B cell (primary cell): ENCODE results near the gene KLF4. TPM values are rescaled to one million over a fixed set of nuclear protein-coding genes. Genes with fewer than 3 reads are reported as not detected.

Experiments
- ATAC-seq: fragments of 200-7000 bp; cut with Tn5 transposase; one replicate; pipeline ENCODE4 v1.10.0; 2021; ENCODE audit warnings: low read depth, mild to moderate bottlenecking, moderate number of reproducible peaks, moderate library complexity
- CTCF ChIA-PET: fragments of 350-600 bp; sonication (Branson Sonifier 250); formaldehyde crosslinking; loops from one replicate; lab custom pipeline; 2021; ENCODE audit warnings: antibody characterized with exemption, inconsistent platforms; lab: Charles Lee
- POLR2A ChIA-PET: fragments of 350-600 bp; sonication (Branson Sonifier 250); formaldehyde crosslinking; loops from one replicate; lab custom pipeline; 2021; ENCODE audit warnings: antibody characterized with exemption; lab: Charles Lee
- DNase-seq: peaks from one replicate; pipeline ENCODE4 v3.0.0; 2013
- H2AFZ ChIP-seq: 2 replicates; pipeline ENCODE4 v1.6.1; 2012; ENCODE audit warnings: mild to moderate bottlenecking, low read depth, low read length; ENCODE audit not compliant: insufficient read depth, poor library complexity, severe bottlenecking
- H3K27ac ChIP-seq, 2 donors: 1 replicate in 1 of 2; 2 replicates in 1 of 2; pipeline ENCODE4 v1.5.1; 2012 to 2013; ENCODE audit warnings: low read length in 2 of 2, mild to moderate bottlenecking in 2 of 2, moderate library complexity in 1 of 2
- H3K27me3 ChIP-seq, 4 experiments: fragments of 200-600 bp in 1 of 4; sonication (generic) in 1 of 4; replicated peaks in 1 of 4; 1 replicate in 2 of 4; 2 replicates in 2 of 4; pipeline versions ENCODE4 v1.6.1 to v1.7.0; 2013 to 2016; ENCODE audit warnings: low read length in 3 of 4, mild to moderate bottlenecking in 2 of 4, mixed read lengths in 1 of 4, moderate library complexity in 1 of 4; ENCODE audit not compliant: insufficient read depth in 4 of 4, control insufficient read depth in 3 of 4; ENCODE audit errors: control extremely low read depth in 1 of 4
- H3K36me3 ChIP-seq, 2 experiments: replicated peaks in 1 of 2; 1 replicate in 1 of 2; 2 replicates in 1 of 2; pipeline versions ENCODE4 v1.6.1 to v1.7.1; 2013; ENCODE audit warnings: low read length in 1 of 2; ENCODE audit not compliant: insufficient read depth in 2 of 2, control insufficient read depth in 1 of 2; ENCODE audit errors: control extremely low read depth in 1 of 2, extremely low read depth in 1 of 2
- H3K4me1 ChIP-seq, 2 donors: fragments of 200-600 bp in 1 of 2; sonication (generic) in 1 of 2; 1 replicate in 1 of 2; 2 replicates in 1 of 2; pipeline versions ENCODE4 v1.5.1 to v1.6.1; 2013 to 2017; ENCODE audit warnings: low read length in 2 of 2; ENCODE audit not compliant: control insufficient read depth in 2 of 2, insufficient read depth in 2 of 2
- H3K4me2 ChIP-seq: replicated peaks from 2 replicates; pipeline ENCODE3; 2012; ENCODE audit warnings: mild to moderate bottlenecking, low read depth, low read length; ENCODE audit not compliant: poor library complexity, severe bottlenecking
- H3K4me3 ChIP-seq, 5 experiments: fragments of 200-600 bp in 1 of 5; sonication (generic) in 1 of 5; 1 replicate in 3 of 5; 2 replicates in 2 of 5; pipeline versions ENCODE4 v1.5.1 to v1.7.0; 2011 to 2016; ENCODE audit warnings: low read length in 4 of 5, mild to moderate bottlenecking in 4 of 5, low read depth in 2 of 5, control low read depth in 1 of 5, moderate library complexity in 1 of 5; ENCODE audit not compliant: insufficient read depth in 1 of 5; ENCODE audit errors: control extremely low read depth in 1 of 5, extremely low read depth in 1 of 5
- H3K79me2 ChIP-seq: fragments of 200-600 bp; sonication (generic); one replicate; pipeline ENCODE4 v1.6.0; 2016; ENCODE audit warnings: low read length; ENCODE audit not compliant: control insufficient read depth, insufficient read depth
- H3K9ac ChIP-seq: fragments of 200-600 bp; sonication (generic); 2 replicates; pipeline ENCODE4 v1.6.1; 2017; ENCODE audit warnings: mild to moderate bottlenecking, low read length, moderate library complexity
- H3K9me3 ChIP-seq, 3 donors: one replicate each; pipeline versions ENCODE4 v1.6.1 to v1.7.1; 2013; ENCODE audit warnings: low read length in 2 of 3; ENCODE audit not compliant: control insufficient read depth in 2 of 3, insufficient read depth in 1 of 3; ENCODE audit errors: control extremely low read depth in 1 of 3
- H4K20me1 ChIP-seq: 2 replicates; pipeline ENCODE4 v1.6.0; 2012; ENCODE audit warnings: mild to moderate bottlenecking, low read length; ENCODE audit not compliant: insufficient read depth, control insufficient read depth, poor library complexity, severe bottlenecking
- H3K27ac Mint-ChIP-seq: one replicate; pipeline ENCODE4 v1.8.0; 2021; ENCODE audit warnings: mixed read lengths
- H3K27me3 Mint-ChIP-seq: one replicate; pipeline ENCODE4 v1.8.0; 2021; ENCODE audit warnings: mixed read lengths
- H3K4me1 Mint-ChIP-seq: one replicate; pipeline ENCODE4 v1.8.0; 2021; ENCODE audit warnings: mixed read lengths
- H3K4me3 Mint-ChIP-seq: one replicate; pipeline ENCODE4 v1.8.0; 2021; ENCODE audit warnings: mixed read lengths
- H3K9me3 Mint-ChIP-seq: one replicate; pipeline ENCODE4 v1.8.0; 2022; ENCODE audit warnings: mixed read lengths; ENCODE audit not compliant: insufficient read depth
- CTCF ChIP-seq: fragments of 200-600 bp; IDR thresholded peaks from one replicate; pipeline ENCODE4 v1.8.0; 2022; ENCODE audit warnings: antibody characterized with exemption, mild to moderate bottlenecking
- EZH2 ChIP-seq: IDR thresholded peaks from 2 replicates; pipeline ENCODE4 v1.6.1; 2012; ENCODE audit warnings: borderline replicate concordance, low read depth, mild to moderate bottlenecking, moderate library complexity, low read length; ENCODE audit not compliant: insufficient read depth, poor library complexity, severe bottlenecking
- WGBS: methylation state at CpG from one replicate; pipeline ENCODE4 v1.1.5; 2013; ENCODE audit warnings: missing lambda C conversion rate; ENCODE audit not compliant: insufficient coverage; 5-methylcytosine and 5-hydroxymethylcytosine counted together
- intact Hi-C: fragments of 100-400 bp; cut with micrococcal nuclease; formaldehyde crosslinking; loops from one replicate; pipeline ENCODE4 v1.10.0; 2022
- polyA minus RNA-seq: library from RNA; depleted of rRNA, polyadenylated mRNA; stranded (reverse); fragments of >200 nt; gene quantifications from 2 replicates; pipeline ENCODE4 v1.2.3, GENCODE V29; 2012
- polyA plus RNA-seq: library from polyadenylated mRNA; depleted of rRNA; stranded (reverse); fragments of >200 nt; gene quantifications from 2 replicates; pipeline ENCODE4 v1.2.3, GENCODE V29; 2012
- total RNA-seq, 2 donors: library from RNA; stranded (reverse); fragments of 120-200 nt in 1 of 2; gene quantifications; 1 replicate in 1 of 2; 2 replicates in 1 of 2; pipeline versions ENCODE4 v1.2.3 to v1.2.4, GENCODE V29; 2013 to 2022

Gene KLF4
- total RNA-seq (3.7 and 3.8 TPM in 2 replicates), polyA plus RNA-seq (157 and 244 TPM in 2 replicates), polyA minus RNA-seq (57.7 and 95.1 TPM in 2 replicates)
- total RNA-seq (2013), result 8.8 TPM

DNA sequence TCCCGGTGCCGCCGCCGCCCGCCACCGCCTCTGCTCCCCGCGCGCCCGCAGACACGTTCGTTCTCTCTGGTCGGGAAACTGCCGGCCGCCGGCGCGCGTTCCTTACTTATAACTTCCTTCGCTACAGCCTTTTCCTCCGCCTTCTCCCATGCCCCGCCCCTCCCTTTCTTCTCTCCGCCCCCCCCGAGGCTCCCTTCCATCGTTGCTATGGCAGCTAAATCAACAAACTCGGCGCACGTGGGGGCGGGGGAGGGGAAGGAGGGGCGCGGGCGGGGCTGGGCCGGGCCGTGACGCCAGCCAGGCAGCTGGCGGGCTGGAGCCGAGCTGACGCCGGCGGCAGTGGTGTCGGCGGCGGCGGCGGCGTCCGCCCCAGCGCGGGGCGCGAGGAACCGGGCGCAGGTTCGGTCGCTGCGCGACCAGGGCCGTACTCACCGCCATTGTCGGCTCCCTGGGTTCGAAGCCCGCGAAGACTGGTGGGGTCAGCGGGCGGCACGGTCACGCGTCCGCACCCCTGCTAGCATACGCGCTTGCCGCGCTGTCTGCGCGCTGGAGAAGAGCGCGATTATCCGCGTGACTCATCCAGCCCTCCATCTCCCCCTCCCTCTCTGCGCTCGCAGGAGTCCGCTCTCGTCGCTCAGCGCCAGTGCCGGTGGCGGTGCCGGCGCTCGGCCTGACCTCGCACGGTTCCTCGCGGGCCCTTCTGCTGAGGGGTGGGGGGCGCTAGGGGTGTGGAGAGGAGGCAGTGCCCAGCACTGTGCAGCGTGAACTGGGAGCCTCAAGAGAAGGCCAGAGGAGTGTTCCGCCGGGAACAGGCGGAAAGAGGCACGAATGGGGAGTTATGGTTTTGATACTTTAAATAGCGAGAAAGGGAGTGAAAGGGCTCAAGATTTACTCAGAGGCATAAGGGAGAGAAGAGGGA is at the start of gene KLF4:
Gene KLF4, minus strand, starts transcription at position 83 of the 919 bp plus-strand sequence. CDS start 597 bp downstream, outside the sequence.
- Histone ChIP-seq H3K4me2 (peak within 1 kb of the TSS; percentile 96), H3K79me2 (no peaks in the 10 kb centered on the region), H3K9me3 (peaks cover 0 to 44% (median 0%) of the 10 kb centered on the region in 3 donors), H3K4me1 (peaks cover 35 to 42% of the 10 kb centered on the region in 2 donors), H3K27me3 (peaks cover 0 to 51% (median 26%) of the 10 kb centered on the region in 4 experiments), H2AFZ (peak within 1 kb of the TSS; percentile 68), H4K20me1 (no peaks in the 10 kb centered on the region), H3K36me3 (no peaks in the 10 kb centered on the region), H3K4me3 (peak within 1 kb of the TSS; percentile 53 to 86 (median 68)), H3K9ac (peak within 1 kb of the TSS; percentile 85), H3K27ac (peak within 1 kb of the TSS in 1 of 2 donors; percentile 51)
- Mint-ChIP-seq H3K4me3 (peak within 1 kb of the TSS; percentile 87), H3K9me3 (no peaks in the 10 kb centered on the region), H3K4me1 (peaks cover 22% of the 10 kb centered on the region), H3K27me3 (peaks cover 49% of the 10 kb centered on the region), H3K27ac (peak within 1 kb of the TSS; percentile 78)
- 4% methylated on average over 68 of the region's 101 CpGs for WGBS
- intact Hi-C loops, result loop anchor here (5.0 to 10.0 kb wide), 3 partner anchors 208 to 1442 kb away; partner anchors contain the start of genes ABITRAM, ELP1 and RAD23B
- TF ChIP-seq EZH2 (no peak), CTCF (no peak)
- ChIA-PET POLR2A (interaction anchor here (1.0 kb wide), 1 partner anchor 206 kb away, joined by 6 read pairs; no protein-coding TSS in a partner anchor), CTCF (no interaction called here)
- ATAC-seq (peak; percentile 74), DNase-seq (peak; percentile 86)
